Measurements from ENCODE around the gene ESYT2.

The ESYT2 gene

DNA sequence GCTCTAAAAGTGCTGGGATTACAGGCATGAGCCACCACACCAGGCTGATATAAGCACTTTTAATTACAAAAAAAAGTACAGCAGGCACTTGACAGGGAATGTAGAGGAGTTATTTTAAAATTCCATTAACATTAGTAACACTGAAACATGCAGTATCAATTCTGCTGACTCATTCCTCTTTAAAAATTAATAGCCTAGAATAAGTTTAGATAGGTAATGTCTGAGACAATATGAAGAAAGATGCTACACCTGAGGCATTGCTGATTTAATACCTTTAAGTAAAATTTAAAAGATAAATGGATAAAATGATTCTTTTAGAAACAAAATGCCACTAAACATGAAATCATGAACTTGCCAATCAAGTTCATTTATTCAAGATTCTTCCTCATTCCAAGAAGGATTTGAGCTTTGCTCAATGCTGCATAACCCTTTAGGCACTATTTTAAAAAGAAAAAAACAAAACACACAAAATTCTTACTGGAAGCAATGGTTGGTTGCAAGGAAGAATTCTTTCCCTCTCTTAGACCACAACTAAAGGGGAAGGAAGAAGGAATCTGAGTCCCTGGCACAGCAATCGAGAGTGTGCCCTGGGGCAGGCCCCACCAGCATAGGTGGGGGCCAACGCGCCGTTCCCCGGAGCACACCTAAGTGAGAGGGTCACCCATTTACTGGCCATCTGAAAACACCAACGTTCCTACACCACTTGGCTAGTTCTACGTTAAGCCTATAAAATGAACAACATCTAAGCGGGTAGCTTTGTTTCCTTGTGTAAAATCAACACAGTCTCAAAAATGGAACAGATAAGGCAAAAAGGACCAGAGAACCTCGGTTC lies 26.6 kb downstream of the ESYT2 start:
- DNase-seq = no peak

DNA sequence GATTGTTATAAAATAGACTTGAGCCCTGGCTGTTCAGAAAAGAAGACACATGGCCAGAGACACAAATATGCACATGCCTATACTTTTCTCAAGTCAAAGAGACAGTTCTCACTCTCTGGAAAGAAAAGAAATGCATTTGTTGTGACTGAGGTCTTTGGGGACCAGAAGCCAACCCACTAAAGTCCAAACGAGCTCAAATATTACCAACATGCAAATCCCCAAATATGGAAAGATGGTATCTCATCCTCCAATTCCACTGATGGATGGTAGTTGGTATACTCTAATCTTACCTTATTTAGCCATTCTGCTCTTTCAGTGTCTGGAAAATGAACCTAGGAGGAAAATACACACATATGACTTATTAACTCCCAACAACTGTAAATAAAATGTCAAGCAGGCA lies 30.6 kb downstream of the ESYT2 start:
- DNase-seq = no peak

DNA sequence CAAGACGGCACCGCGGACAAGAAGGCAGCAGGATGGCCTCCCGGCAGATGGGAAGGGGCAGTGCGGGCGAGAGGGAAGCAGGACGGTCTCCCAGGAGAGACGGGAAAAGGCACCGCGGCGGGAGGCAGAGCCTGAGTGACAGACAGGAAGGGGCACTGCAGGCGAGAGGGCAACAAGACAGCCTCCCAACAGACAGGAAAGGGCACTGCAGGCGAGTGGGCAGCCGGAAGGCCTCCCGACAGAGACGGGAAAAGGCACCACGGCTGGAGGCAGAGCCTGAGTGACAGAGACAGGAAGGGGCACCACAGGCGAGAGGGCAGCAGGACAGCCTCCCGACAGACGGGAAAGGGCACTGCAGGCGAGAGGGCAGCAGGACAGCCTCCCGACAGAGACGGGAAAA lies 32.6 kb downstream of the ESYT2 start:
- no peak for DNase-seq

DNA sequence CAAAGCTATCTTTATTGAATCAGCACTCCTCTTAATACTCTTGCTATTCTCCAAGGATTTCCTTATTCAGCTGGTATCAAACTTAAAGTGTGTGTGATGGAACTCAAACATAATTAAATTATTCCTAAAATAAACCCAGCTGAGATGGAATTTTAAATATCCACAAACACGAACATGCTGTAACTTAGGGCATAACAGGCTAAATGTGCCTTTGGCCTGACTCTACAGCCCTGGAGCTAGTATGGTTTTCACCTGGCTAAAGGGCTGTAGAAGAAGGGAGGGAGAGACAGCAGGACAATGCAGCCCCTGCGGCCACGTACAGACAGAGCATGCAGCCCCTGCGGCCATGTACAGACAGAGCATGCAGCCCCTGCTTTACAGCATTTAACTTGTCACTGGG lies 34.0 kb downstream of the ESYT2 start:
- no peak for DNase-seq

DNA sequence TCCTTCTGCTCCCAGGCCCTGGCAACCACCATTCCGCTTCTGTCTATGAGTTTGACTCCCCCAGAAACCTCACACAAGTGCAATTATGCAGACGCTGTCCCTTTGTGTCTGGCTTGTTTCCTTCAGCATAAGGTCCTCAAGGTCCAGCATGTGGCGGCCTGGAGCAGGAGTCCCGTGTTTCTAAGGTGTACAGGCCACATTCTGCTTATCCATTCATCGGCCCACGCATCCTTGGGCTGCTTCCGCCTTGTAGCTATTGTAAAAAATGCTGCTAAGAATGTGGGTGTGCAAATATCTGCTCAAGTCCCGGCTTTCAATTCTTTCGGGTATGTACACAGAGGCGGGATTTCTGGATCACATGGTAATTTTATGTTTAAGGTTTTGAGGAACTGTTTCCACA lies 38.2 kb downstream of the ESYT2 start:
- DNase-seq = no peak

DNA sequence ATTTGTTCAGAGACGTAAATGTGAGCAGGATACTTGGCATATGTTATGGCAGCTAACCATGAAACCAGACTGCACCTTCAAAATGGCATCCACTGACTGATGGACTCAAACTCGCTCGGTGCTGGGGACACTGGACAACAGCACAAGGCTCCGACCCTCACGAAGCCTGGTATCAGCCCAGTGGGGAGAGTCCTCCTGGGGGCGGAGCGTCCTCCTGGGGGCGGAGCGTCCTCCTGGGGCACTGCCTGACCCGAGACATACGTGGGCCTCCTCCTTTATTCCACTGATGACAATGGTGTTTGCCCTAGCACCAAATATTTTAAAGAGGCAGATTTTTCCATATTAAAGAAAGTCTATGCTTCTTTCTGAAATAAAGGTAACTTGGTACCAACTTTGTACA lies 39.5 kb downstream of the ESYT2 start:
- DNase-seq = no peak

DNA sequence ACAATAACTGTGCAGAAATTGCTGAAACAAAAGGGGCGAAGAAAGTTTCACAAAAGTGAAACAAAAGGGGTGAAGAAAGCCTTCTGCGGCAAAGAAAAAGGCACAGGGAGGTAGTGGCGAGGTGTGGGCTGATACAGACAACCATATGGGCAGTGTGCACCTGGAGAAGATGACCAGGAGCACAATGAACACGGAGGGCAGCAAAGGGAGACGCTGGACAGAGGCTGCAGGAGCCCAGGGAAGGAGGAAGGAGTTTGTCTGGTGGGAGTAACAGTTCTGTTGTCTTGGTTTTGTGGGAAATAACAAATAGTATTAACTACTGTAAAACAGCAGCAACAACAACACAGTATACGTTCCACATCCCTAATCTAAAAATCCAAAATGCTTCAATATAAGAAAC lies 42.4 kb downstream of the ESYT2 start:
- DNase-seq = no peak

DNA sequence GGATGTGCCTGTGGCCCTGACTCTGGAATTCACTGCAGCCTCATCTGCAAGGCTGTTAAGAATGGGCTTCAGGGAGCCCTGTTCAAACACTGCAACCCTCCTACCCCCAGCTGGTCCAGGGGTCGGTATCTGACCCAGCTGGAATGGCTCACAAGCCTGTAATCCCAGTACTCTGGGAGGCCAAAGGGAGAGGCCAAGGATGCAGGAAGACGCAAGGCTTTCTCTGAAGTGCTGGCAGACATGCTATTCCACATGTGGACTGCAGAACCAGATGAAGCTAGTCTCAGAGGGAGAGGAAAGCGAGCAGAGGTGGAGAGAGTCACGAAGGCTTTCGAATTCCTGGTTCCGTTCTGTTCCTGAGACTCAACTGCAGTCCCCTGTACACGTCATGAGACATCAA lies 45.0 kb downstream of the ESYT2 start:
- DNase-seq = no peak

DNA sequence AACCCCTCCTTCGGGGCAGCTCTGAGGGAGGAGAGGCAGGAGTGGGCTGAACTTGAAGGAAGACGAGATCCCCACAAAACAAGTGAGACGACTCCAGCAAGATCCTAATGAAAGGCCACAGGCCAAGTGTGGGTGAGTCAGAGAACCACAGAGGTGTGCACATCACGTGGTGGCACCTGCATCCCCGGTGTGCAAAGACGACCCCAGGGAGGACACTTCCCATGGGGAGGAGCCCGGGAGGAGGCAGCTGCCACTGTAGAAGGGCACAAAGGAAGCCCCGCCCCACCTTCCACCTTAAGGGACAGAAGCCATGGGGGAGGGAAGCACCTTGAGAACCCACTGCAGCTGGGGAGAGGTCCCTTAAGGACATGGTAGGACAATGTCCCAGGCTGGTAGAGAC lies 45.7 kb downstream of the ESYT2 start:
- no peak for DNase-seq

DNA sequence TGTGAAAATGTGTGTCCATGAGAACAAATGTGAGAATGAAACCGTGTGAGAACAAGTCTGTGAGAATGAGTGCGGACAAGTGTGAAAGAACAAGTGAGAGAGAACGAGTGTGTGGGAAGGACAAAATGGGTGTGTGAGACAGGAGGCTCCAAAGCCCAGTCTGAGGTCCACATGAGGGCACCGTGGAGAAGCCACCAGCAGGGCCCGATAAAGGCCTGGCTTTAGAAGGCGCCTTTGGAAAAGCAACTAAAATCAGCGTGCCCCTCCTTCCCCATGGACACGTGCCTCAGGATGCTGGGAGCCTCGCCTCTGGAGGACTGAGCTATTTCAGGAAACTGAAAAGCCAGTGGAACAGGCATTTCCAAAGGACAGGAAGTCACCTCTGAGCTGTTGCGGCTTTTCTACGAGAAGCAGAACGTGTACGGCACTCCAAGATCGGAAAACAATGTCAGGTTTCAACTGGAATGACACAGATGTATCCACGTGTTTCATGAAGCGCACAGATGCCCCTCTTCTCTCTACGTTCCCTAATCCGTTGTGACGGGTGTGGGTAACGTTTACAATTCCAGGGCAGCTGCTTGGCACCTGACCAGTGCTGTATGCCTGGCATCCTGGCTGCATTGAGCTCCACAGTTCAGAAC lies 46.4 kb downstream of the ESYT2 start:
- no peak for DNase-seq

DNA sequence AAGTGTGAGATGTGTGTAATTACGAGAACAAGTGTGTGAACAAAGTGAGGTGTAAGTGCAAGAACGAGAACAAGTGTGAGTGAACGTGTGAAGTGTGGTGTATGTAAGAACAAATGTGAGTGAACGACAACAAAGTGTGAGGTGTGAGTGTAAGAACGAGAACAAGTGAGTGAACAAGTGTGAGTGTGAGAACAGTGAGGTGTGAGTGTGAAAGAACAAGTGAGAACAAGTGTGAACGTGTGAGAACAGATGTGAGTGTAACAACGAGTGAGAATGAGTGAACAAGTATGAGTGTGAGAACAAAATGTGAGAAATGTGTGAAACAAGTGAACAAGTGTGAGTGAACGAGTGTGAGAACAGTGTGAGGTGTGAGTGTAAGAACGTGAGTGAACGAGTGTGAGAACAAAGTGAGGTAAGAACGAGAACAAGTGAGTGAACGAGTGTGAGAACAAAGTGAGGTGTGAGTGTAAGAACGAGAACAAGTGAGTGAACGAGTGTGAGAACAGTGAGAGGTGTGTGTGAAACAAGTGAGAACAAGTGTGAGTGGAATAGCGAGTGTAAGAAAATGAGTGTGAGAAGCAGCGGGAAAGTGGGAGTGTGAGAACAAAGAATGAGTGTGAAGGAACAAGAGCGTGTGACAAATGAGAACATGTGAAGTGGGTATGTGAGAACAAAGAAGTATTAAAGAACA lies 47.2 kb downstream of the ESYT2 start:
- no peak for DNase-seq

DNA sequence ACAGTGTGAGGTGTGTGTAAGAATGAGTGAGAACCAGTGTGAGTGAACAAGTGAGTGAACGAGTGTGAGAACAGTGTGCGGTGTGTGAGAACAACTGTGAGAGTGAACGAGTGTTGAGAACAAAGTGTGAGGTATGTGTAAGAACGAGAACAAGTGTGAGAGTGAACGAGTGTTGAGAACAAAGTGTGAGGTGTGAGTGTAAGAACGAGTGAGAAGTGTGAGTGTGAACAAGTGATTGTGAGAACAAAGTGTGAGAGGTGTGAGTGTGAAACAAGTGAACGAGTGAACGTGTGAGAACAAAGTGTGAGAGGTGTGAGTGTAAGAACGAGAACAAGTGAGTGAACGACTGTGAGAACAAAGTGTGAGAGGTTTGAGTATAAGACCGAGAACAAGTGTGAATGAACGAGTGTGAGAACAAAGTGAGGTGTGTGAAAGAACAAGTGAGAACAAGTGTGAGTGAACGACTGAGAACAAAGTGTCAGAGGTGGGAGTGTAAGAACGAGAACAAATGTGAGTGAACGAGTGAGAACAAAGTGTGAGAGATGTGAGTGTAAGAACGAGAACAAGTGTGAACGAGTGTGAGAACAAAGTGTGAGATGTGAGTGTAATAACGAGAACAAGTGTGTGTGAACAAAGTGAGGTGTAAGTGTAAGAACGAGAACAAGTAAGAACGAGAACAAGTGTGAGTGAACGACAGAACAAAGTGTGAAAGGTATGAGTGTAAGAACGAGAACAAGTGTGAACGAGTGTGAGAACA lies 47.9 kb downstream of the ESYT2 start:
- DNase-seq = no peak

DNA sequence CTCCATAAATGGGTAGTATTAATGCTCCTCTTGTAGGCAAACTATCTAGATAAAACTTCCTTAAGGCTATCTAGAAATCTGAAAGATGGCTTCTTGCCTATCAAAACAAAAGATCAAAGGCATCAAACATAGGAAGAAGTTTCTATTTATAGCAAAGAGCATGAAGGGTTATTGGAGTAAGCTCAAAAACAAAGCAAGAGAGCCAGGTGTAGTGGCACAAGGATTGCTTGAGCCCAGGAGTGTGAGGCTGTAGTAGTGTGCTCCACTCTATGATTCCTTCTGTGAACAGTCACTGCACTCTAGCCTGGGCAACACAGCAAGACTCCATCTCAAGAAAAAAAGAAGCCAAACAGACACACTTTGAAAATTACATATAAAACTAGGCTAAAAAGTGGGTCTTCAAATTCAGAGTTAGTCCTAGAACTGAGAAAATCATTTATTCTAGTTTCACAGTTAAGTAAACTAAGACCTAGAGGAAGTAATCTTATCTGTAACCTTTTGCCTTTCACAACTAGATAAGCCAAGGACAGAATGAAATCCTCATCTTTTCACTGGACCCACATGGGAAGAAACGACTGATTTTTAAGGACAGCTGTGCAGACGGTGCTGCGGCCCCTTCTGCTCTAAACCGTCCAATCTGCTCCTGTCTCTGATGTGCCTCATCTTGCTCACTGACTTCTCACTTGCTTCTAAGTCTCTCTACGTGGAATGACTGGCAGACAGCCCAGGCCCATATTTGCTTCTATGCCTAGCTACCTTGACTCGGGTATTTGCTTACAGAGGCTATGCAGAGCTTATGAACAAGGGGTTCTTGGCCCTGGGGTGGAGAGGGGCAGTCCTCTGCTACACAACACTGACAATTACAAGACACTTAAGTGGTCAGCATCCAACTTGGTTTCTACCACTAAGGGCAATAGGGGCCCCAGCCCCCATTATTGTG lies 50.0 kb downstream of the ESYT2 start:
- DNase-seq = no peak

DNA sequence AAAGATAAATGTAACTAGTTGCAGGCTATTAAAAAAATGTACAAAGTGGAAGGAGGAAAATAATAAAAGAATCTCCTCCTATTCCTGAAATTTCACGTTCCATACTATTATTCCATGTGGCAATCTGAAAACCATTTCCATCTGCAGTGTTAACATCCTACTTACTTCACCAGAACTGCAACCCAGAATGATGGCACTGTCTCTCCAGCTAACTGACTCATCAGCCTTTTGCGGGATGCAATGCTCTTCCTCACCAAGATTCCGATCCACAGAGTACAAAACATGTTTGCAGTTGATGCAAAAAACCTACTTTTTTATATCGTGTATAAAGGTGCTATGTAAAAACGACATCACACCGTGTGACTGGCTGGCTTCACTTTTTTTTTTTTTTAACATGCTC lies 50.8 kb downstream of the ESYT2 start:
- DNase-seq = no peak

DNA sequence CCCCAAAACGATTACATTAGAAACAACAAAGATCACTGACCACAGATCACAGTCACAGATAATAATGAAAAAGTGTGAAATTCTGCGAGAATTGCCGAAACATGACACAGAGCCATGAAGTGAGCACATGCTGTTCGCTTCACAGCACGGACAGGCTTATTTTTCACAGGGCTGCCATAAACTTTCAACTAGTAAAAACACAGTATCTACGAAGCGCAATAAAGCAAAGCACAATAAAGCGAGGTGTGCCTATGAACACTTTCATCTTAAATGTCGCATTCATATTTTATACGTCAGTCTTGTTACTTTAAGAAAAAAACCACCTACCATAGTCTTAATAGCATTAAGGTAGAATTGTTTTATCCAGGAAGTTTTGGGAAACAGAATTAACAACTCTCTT lies 51.5 kb downstream of the ESYT2 start:
- DNase-seq = no peak

DNA sequence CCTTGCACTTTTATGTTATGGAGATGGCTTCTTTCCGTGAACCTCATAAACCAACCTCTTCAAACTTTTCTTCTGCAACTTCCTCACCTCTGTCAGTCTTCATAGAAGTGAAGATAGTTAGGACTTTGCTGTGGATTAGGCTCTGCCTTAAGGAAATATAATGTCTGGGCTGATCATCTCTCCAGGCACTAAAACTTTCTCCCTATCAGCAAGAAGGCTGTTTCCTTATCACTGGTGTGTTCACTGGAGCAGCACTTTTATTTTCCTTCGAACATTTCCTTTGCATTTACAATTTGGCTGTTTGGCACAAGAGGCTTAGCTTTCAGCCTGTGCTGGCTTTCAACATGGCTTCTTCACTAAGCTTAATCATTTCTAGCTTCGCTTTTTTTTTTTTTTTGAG lies 52.8 kb downstream of the ESYT2 start:
- DNase-seq = no peak

DNA sequence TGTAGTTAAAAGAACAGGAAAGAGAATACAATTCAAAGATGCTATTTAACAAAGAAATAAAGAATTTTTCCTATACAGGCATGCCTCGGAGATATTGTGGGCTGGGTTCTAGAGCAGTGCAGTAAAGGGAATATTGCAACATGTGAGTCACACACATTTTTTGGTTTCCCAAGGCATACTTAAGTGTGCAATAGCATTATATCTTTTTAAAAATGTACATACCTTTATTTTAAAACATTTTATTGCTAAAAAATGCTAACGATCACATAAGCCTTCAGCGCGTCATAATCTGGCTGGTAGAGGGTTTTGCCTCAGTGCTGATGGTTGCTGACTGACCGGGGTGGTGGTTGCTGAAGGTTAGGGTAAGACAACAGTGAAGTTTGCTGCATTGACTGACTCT lies 54.4 kb downstream of the ESYT2 start:
- no peak for DNase-seq

DNA sequence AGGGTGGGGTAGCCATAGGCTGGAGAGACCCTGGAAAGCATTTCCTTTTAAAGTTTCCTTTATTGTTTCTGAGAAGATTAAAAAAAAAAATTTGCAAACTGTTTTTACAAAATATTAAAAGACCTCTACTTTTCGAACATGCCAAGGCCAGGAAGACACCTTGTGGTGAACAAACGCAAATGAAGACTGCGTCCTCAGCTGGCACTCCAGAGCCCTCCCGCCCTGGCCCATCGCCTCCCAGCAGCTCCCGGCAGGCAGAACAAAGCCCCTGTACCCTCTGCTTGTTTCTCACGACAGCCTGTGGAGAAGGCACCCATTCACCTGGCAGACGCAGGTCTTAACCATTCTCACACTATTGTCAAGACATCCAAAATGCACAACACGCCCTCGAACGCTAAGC lies 56.4 kb downstream of the ESYT2 start:
- no peak for DNase-seq

DNA sequence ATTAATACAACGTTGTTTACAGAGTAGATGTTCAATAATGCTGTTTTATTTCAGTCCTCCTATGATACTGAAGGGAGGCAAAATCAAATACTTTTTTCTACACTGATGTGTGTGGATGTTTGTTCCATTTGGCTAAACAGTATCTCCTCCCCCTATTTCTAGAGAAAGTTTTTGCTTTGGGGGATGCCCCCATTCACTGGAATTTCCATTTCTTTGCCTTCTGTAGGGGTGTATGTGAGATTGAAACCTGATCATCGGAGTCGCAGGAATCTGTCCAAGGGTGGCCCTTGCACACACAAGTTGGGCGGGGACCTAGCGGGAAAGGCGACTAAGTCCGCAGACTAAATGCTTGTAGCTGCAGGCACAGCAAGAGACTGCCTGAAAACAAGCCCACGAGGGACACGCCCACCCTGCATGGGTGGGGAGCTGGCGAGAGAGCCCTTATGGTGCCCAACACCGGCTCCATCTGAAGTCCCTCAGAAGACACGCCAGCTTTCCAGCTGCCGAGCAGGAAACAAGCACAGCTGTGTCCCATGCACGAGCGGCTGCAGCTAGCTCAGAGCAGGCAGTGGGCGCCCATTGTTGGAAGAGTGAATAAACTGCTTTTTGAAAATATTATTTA lies 58.0 kb downstream of the ESYT2 start:
- no peak for DNase-seq

DNA sequence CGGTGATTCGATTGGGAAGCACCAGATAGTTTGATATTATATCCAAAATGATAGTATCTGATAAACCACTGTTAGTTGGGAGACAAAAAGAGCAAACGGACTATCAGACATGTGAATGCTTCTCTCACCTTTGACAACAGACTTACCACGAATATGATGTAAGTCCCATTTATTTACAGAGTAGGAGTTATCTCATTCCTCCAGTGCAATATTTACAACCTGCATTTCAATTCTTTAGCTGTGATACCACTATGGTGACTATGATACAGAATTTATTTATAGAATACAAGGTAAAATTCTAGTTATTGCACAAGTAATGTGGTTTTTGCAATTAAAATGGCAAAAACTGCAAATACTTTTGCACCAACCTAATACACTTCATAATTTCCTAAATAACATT lies 61.6 kb downstream of the ESYT2 start:
- no peak for DNase-seq

DNA sequence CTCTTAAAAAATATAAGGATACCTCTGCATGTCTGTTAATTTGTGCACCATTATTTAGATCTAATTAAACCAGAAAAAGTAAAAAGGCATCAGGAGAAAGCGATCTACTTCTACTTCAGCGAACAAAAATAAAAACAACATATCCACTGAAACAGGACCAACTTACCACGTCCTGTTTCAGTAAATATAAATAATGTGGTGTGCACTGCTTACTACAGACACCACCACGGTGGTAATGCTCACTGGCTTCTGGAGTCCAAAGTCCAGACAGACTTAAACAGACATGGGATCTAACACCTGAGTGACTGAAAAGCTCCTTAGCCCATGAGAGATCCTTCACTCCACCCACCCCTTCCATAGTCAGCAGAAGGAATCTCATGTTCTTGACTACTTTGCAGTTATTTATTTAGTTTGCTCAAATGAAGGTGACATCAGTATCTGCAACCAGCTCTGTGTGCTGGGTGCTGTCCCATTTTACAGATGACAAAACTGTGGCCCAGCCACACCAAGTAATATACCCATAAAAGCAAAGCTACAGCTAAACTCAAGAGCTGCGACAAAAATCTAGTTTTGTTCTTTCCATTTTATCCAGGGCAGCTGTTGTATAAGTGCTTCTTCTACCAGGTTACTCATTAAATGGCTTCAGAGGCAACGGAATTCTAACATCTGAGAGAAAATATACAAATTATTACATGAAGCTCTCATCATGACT lies 62.6 kb downstream of the ESYT2 start:
- no peak for DNase-seq
